Measurements from ENCODE around the gene PSMC3IP. TPM values are rescaled to one million over a fixed set of nuclear protein-coding genes. Genes with fewer than 3 reads are reported as not detected.

Gene PSMC3IP
- total and polyA plus RNA-seq, 2 of the 4 experiments (the other 2 are of a cell fraction): 5.6 to 9.8 TPM

DNA sequence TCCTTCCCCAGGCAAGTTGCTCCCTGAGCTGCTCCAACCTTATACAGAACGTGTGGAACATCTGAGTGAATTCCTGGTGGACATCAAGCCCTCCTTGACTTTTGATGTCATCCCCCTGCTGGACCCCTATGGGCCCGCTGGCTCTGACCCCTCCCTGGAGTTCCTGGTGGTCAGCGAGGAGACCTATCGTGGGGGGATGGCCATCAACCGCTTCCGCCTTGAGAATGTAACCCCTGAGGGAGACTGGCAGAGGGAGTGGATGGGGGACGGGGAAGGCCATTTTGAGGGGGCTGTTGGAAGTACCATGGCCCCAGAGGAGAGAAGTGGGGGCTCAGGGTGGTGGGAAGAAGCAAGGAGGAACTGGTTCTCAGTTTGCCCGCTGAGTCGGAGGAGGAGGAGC, 13.6 kb downstream of the PSMC3IP start:
- H3K4me2 ChIP-seq (ENCODE audit: low read depth, low read length): no peak overlapping the region
- BruUV-seq (replicated peaks): no TSS peak
- no peak overlapping the region for H3K27ac ChIP-seq (ENCODE audit: insufficient read depth, low read length)

More for the DNA sequence above, 13.6 kb downstream of the PSMC3IP start:
- intact Hi-C loops (cut with micrococcal nuclease) (no loop called here), in situ Hi-C loops (cut with MboI; ENCODE audit: low sequenced_read_pairs) (no loop called here), dilution Hi-C loops (cut with HindIII; ENCODE audit: low sequenced_read_pairs, unreplicated experiment) (no loop called here)
- no peak overlapping the region for H4K5ac ChIP-seq (ENCODE audit: low read depth, low read length)
- 40% methylated on average over 1 of the region's 9 CpGs; no CpG with 5 or more reads in 1 of the 2 experiments for WGBS, 2 experiments (ENCODE audit: extremely low coverage in 2 of 2, insufficient read length in 1 of 2)
- ATAC-seq (ENCODE audit: low read depth) (no peak), DNase-seq (no peak)
- H3K27me3 ChIP-seq (ENCODE audit: control insufficient read depth, insufficient read depth, low read length): no peaks in the 10 kb centered on the region
- H3K18ac ChIP-seq (ENCODE audit: low read depth, low read length): no peak overlapping the region
- ChIA-PET POLR2A (ENCODE audit: unreplicated experiment) (no interaction called here), CTCF (no interaction called here)
- no peak overlapping the region for H3K14ac ChIP-seq (replicated peaks; ENCODE audit: low read depth, low read length)
- peaks cover 19% of the 10 kb centered on the region for H3K4me1 ChIP-seq (ENCODE audit: control insufficient read depth, insufficient read depth, low read length)
- no peak overlapping the region for H3K56ac ChIP-seq (ENCODE audit: extremely low read depth, insufficient read depth, low read length)
- no peak overlapping the region for H3K23ac ChIP-seq (ENCODE audit: low read depth, low read length)
- no peak overlapping the region for H2AK5ac ChIP-seq (ENCODE audit: low read depth, low read length)
- no peak overlapping the region for H4K8ac ChIP-seq (ENCODE audit: low read depth in 2 of 2, low read length in 2 of 2)
- H3K4me3 ChIP-seq (ENCODE audit: insufficient read depth, low read depth, low read length): no peak overlapping the region
- no peak overlapping the region for H2BK15ac ChIP-seq (ENCODE audit: low read depth, low read length)
- no peak overlapping the region for H2BK20ac ChIP-seq (ENCODE audit: low read depth, low read length)
- no peak overlapping the region for H2AFZ ChIP-seq (replicated peaks; ENCODE audit: low read length, poor library complexity)
- peaks cover 21% of the 10 kb centered on the region for H3K9me1 ChIP-seq (ENCODE audit: insufficient read depth, low read length)
- peaks cover 34% of the 10 kb centered on the region for H3K36me3 ChIP-seq (ENCODE audit: control insufficient read depth, insufficient read depth, low read length)
- no peak overlapping the region for H3K4ac ChIP-seq (ENCODE audit: low read depth, low read length)
- H4K20me1 ChIP-seq (ENCODE audit: insufficient read depth, low read length): peaks cover 4% of the 10 kb centered on the region; the same call in 1 of the 2 replicates
- TF ChIP-seq MAZ (IDR thresholded peaks at IDR 0.05; ENCODE audit: borderline replicate concordance, low read depth, low read length) (no peak), MXI1 (IDR thresholded peaks at IDR 0.05; ENCODE audit: borderline replicate concordance, low read depth, low read length) (no peak), RFX5 (IDR thresholded peaks at IDR 0.05; ENCODE audit: low read depth, low read length) (no peak), SMC3 (IDR thresholded peaks at IDR 0.05; ENCODE audit: low read depth, low read length) (no peak), MAFK (IDR thresholded peaks at IDR 0.05; ENCODE audit: low read depth, low read length) (no peak), FOS (IDR thresholded peaks at IDR 0.05; ENCODE audit: low read depth, low read length) (no peak), BHLHE40 (IDR thresholded peaks at IDR 0.05; ENCODE audit: low read depth, low read length) (no peak), USF2 (IDR thresholded peaks at IDR 0.05; ENCODE audit: low read depth, low read length) (no peak), RCOR1 (IDR thresholded peaks at IDR 0.05; ENCODE audit: insufficient replicate concordance, low read length) (no peak), RAD21 (IDR thresholded peaks at IDR 0.05; ENCODE audit: low read length) (no peak), POLR2A (IDR thresholded peaks at IDR 0.05; ENCODE audit: low read depth, low read length) (no peak), CEBPB (IDR thresholded peaks at IDR 0.05; ENCODE audit: low read depth, low read length) (no peak), CHD1 (IDR thresholded peaks at IDR 0.05; ENCODE audit: low read depth, low read length) (no peak), NFE2L2 (IDR thresholded peaks at IDR 0.05; ENCODE audit: low read depth, low read length) (no peak), ELK1 (IDR thresholded peaks at IDR 0.05; ENCODE audit: borderline replicate concordance, low read depth, low read length) (no peak)
- TF ChIP-seq, protein P1, sequence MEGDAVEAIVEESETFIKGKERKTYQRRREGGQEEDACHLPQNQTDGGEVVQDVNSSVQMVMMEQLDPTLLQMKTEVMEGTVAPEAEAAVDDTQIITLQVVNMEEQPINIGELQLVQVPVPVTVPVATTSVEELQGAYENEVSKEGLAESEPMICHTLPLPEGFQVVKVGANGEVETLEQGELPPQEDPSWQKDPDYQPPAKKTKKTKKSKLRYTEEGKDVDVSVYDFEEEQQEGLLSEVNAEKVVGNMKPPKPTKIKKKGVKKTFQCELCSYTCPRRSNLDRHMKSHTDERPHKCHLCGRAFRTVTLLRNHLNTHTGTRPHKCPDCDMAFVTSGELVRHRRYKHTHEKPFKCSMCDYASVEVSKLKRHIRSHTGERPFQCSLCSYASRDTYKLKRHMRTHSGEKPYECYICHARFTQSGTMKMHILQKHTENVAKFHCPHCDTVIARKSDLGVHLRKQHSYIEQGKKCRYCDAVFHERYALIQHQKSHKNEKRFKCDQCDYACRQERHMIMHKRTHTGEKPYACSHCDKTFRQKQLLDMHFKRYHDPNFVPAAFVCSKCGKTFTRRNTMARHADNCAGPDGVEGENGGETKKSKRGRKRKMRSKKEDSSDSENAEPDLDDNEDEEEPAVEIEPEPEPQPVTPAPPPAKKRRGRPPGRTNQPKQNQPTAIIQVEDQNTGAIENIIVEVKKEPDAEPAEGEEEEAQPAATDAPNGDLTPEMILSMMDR (conservative IDR thresholded peaks at IDR 0.05; ENCODE audit: low read depth, low read length): no peak
- H4K91ac ChIP-seq (ENCODE audit: insufficient read depth, low read depth, low read length): no peak overlapping the region
- H2BK120ac ChIP-seq (ENCODE audit: low read depth, low read length): no peak overlapping the region
- H2BK5ac ChIP-seq (ENCODE audit: low read depth, low read length, poor library complexity, severe bottlenecking): no peak overlapping the region
- peak overlapping the region; percentile 6 for H2AK9ac ChIP-seq (replicated peaks; ENCODE audit: low read depth, low read length, poor library complexity)
- no peak overlapping the region for H3K9ac ChIP-seq (ENCODE audit: low read depth, low read length)
- H3K79me1 ChIP-seq (ENCODE audit: low read depth in 1 of 2, low read length in 2 of 2): peaks cover 34 to 71% of the 10 kb centered on the region in 2 experiments
- no peaks in the 10 kb centered on the region for H3K9me3 ChIP-seq (ENCODE audit: control insufficient read depth, insufficient read depth, low read length)
